Fibroblast of peridontal ligament (primary cell): Measurements from ENCODE around the gene LINGO4.
A peak's percentile ranks its signal among the peaks of the same experiment; 100 is the strongest.

Experiments used
- DNase-seq: peaks from one replicate; pipeline ENCODE4 v3.0.0-alpha.2; 2010; ENCODE audit errors: extremely low read depth

LINGO4 gene

GRCh38 chr1:151814971-151815545 is 9.8 kb upstream of the LINGO4 start:
- no peak for DNase-seq

- DNase-seq = no peak
Measured at GRCh38 chr1:151814426-151814825, 9.2 kb upstream of the LINGO4 start.

GRCh38 chr1:151813271-151813977 is 8.2 kb upstream of the LINGO4 start:
- no peak for DNase-seq

- DNase-seq = no peak
Measured at GRCh38 chr1:151811181-151811580, 6.0 kb upstream of the LINGO4 start.

- DNase-seq = no peak
Measured at GRCh38 chr1:151809985-151810556, 4.9 kb upstream of the LINGO4 start.

- DNase-seq = no peak
Measured at GRCh38 chr1:151809290-151809984, 4.2 kb upstream of the LINGO4 start.

- no peak for DNase-seq
Measured at GRCh38 chr1:151807766-151808165, 2.5 kb upstream of the LINGO4 start.

- no peak for DNase-seq
Measured at GRCh38 chr1:151807131-151807530, 1.9 kb upstream of the LINGO4 start.

GRCh38 chr1:151806170-151806569 is 951 bp upstream of the LINGO4 start:
- DNase-seq = no peak

GRCh38 chr1:151803915-151804314 is 1.3 kb downstream of the LINGO4 start:
- no peak for DNase-seq

- no peak for DNase-seq
Measured at GRCh38 chr1:151803164-151803563, 2.1 kb downstream of the LINGO4 start.

GRCh38 chr1:151802372-151802771 is 2.8 kb downstream of the LINGO4 start:
- no peak for DNase-seq

GRCh38 chr1:151801846-151802245 is 3.4 kb downstream of the LINGO4 start:
- DNase-seq = no peak

GRCh38 chr1:151801310-151801820 is 3.9 kb downstream of the LINGO4 start:
- DNase-seq = no peak

GRCh38 chr1:151800830-151801229 is 4.4 kb downstream of the LINGO4 start:
- no peak for DNase-seq

GRCh38 chr1:151799179-151800022 is 5.8 kb downstream of the LINGO4 start:
- DNase-seq = peak; percentile 5

GRCh38 chr1:151798571-151798970 is 6.6 kb downstream of the LINGO4 start:
- no peak for DNase-seq

GRCh38 chr1:151790940-151791651 is 14.1 kb downstream of the LINGO4 start:
- DNase-seq = no peak

- peak; percentile 98 for DNase-seq
Measured at GRCh38 chr1:151790071-151790939, 14.9 kb downstream of the LINGO4 start, which contains the start of gene TDRKH. Gene TDRKH, minus strand, starts transcription at chr1:151790500. Its CDS starts 7,478 bp downstream, at chr1:151783022.

GRCh38 chr1:151787689-151788088 is 17.5 kb downstream of the LINGO4 start:
- DNase-seq = no peak
